Measurements from ENCODE around the gene MFN1.
A peak's percentile ranks its signal among the peaks of the same experiment; 100 is the strongest.

Gene MFN1

DNA sequence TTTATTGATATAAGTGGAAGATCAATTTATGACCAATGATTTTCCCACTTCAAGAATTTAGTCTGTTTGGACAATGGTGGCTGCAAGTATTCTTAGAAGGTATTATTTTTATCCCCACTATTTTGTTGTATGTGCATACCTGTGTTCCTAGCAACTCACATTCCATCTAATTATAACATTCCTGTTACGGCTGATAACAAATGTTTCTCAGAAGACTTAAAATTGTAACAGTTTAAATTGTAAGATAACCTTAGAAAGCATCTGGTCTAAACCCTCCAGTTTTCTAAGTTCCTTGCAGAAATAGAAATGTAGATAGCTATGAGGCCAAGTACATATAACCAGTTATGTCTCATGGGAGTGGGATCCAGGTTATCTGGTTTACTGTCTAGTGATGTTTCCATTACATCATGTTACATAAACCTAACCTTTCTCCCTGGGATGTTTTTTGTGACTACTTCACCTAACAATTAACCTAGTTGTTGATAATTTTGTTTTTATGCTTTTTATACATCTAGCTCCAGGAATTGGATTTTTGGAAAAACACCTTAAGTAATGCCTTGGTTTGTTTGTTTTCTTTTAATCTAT, 11.1 kb upstream of the MFN1 start:
- H3K4me3 ChIP-seq (ENCODE audit: low read depth, low read length), result no peak overlapping the region

DNA sequence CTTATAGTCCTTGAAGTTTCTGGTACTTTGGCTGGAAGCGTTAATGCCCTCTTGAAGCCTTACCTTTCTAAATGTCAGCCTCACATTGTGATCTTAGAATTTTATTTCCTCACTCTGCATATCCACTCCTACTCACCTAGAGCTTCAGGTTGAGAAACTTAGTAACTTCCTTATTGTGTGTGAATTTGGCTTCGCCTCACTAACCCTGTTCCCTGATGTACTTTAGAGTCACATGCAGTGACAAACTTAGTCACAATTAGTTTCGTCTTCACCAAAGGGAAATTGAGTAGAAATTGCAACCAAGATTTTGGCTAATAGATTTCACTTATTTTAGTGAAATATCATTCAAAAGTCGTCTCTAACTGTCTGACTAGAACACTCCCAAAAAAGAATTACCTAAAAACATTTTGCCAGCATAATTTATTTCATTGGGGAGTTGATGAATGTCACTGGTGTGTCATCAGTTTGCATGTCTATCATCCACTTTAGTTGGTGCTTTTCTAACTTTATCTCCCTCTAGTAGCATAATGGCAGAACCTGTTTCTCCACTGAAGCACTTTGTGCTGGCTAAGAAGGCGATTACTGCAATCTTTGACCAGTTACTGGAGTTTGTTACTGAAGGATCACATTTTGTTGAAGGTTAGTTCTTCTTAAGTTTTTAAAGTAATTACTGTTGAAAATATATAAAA, 960 bp downstream of the MFN1 start:
- peak overlapping the region; percentile 83 for H3K4me3 ChIP-seq (ENCODE audit: low read depth, low read length)

- H3K4me3 ChIP-seq (ENCODE audit: low read depth, low read length), result no peak overlapping the region
Measured at GRCh38 chr3:179355996-179356395, 8.5 kb downstream of the MFN1 start.

DNA sequence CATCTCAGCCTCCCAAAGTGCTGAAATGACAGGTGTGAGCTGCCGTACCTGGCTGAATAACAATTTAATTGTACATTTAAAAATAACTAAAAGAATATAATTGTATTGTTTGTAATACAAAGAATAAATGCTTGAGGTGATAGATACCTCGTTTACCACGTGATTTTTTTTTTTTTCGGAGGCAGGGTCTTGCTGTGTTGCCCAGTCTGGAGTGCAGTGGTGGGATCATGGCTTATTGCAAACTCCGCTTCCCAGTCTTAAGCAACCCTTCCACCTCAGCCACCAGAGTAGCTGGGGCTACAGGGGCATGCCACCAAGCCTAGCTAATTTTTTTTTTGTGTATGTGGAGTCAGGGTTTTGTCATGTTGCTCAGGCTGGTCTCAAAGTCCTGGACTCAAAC, 15.8 kb downstream of the MFN1 start:
- H3K4me3 ChIP-seq (ENCODE audit: low read depth, low read length), result no peak overlapping the region

- H3K4me3 ChIP-seq (ENCODE audit: low read depth, low read length), result no peak overlapping the region
Measured at GRCh38 chr3:179369621-179370020, 22.1 kb downstream of the MFN1 start.

- H3K4me3 ChIP-seq (ENCODE audit: low read depth, low read length), result no peak overlapping the region
Measured at GRCh38 chr3:179373938-179374337, 26.4 kb downstream of the MFN1 start.

DNA sequence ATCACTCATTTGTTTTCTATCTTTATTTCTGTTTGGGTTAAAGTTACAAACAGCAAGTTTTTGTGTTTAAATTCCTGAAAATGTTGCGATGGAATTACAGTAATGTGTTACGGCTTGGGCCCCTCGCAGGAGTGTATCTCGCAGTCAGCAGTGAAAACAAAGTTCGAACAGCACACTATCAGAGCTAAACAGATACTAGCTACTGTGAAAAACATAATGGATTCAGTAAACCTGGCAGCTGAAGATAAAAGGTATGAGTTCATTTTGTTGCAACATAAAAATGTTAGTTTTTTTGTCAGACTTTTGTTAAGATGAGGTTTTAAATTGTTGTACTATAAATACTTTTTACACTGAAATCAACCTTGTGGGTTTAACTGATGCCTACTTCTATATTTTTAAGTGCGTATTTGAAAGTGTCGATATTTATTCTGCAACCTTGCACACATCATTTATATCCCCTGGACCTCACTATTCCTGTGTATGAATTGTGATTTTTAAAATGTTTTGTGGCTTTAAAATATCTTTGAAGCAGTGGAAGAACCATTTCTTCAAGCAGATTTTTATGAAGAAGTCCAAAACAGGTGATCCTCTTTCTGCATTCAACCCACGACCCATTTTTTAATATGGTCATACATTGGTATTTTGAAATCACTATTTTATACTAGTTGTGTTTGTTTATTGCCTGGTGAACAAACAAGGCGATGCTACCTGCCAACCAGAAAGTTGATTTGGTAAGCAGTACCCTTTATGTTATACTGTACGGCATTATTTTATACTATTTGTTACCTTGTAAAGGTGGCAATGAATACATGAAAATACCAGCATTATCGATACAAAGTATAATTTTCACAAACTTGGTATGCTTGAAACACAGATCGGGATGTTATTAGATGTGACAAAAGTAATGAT, 27.8 kb downstream of the MFN1 start:
- H3K4me3 ChIP-seq (ENCODE audit: low read depth, low read length), result no peak overlapping the region

DNA sequence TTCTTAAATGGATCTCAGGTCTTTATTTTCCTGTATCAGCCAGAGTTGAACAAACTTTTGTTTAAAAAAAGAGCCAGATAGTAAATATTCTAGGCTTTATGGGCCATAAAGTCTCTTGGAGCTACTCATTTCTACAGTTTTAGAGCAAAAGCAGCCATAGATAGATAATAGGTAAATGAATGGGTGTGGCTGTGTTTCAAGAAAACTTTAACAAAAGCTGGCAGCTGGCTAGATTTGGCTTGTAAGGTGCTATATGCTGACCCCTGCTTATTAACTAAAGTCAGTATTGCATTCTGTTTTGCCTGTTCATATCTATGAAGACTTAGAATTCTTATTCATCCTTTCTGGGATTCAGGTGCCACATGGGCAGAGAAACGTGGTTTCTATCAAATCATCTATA, 29.0 kb downstream of the MFN1 start:
- no peak overlapping the region for H3K4me3 ChIP-seq (ENCODE audit: low read depth, low read length)

DNA sequence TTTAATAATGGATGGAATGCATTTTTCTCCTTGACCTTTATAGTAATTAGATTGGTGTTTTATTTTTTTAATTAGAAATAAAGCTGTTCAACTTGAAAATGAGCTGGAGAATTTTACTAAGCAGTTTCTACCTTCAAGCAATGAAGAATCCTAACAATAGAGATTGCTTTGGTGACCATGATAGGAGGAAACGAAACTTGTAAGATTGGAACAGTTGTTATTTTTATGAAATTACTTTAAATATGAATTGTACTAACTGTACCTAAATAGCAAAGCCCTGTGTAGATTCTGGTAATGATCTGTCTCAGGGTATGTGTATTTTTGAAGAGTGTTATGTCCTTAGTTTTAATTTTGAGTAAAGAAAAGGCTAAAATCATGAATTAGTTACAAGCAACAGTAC, 44.4 kb downstream of the MFN1 start:
- no peak overlapping the region for H3K4me3 ChIP-seq (ENCODE audit: low read depth, low read length)

GRCh38 chr3:179398574-179399231, 51.2 kb downstream of the MFN1 start:
- H3K4me3 ChIP-seq (ENCODE audit: low read depth, low read length), result no peak overlapping the region

- no peak overlapping the region for H3K4me3 ChIP-seq (ENCODE audit: low read depth, low read length)
Measured at GRCh38 chr3:179401561-179401960, 54.1 kb downstream of the MFN1 start.

DNA sequence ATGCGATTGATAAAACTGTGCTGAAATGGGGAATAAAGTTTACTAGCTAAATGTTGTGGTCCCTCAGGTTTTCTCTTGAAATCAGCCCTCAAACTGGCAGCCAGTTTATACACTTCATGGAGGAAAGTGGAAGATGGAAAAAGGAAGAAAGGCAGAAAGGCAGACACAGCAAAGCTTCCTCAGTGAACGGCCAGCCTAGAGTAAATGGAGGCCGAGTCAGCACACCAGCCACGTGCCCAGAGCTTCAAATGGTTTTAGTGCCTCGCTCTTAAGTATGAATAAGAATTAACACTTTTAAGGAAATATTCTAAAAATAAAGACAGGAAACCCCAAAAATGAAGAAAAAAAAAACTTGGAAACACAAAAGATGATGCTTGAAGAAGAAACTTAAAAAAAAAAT, 55.5 kb downstream of the MFN1 start:
- H3K4me3 ChIP-seq (ENCODE audit: low read depth, low read length), result no peak overlapping the region

DNA sequence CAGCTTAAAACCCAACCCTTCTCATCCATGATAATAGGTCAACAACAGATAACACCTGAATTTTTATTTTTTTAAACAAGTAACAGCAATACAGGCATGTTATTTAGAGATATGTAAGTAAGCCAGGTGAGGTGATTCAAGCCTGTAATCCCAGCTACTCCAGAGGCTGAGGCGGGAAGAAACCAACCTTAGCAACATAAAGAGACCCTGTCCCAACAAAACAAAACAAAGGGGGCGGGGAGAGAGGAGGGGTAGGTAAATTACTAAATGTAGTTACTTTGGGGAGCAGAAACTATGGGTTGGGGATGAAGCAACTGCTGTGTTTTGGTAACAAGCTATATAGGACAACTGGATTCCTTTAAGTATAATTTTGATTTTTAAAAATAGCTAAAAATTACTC, 56.8 kb downstream of the MFN1 start:
- no peak overlapping the region for H3K4me3 ChIP-seq (ENCODE audit: low read depth, low read length)

DNA sequence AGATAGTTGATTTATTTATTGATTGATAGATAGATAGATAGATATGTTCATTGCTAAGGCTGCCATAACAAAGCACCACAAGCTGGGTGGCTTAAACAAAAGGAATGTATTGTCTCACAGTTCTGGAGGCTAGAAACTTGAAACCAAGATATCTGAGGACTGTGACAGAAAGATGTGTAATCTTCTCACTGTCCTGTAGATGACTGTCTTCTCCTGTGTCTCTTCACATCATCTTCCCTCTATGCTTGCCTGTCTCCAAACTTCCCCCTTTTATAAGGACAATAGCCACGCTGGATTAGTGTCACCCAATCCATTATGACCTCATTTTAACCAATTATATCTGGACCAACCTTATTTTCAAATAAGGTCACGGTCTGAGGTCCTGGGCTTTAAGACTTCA, 62.8 kb downstream of the MFN1 start:
- no peak overlapping the region for H3K4me3 ChIP-seq (ENCODE audit: low read depth, low read length)

DNA sequence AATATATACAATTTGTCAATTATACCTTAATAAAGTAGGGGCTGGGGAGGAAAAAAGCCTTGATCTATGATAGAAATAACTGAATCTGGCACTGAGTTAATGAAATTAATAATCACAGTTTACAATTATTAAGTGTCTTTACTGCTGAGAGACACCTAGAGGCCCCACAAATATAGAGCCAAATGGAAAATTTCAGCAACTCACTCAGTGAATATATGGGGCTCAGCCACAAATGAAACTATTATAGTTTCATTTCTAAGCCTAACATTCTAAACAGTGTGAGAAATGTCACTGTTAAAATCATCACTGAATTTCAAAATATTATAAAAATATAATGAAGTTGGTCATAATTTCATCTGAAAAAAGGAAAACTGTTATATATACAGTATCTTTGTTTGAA, 63.5 kb downstream of the MFN1 start:
- no peak overlapping the region for H3K4me3 ChIP-seq (ENCODE audit: low read depth, low read length)

DNA sequence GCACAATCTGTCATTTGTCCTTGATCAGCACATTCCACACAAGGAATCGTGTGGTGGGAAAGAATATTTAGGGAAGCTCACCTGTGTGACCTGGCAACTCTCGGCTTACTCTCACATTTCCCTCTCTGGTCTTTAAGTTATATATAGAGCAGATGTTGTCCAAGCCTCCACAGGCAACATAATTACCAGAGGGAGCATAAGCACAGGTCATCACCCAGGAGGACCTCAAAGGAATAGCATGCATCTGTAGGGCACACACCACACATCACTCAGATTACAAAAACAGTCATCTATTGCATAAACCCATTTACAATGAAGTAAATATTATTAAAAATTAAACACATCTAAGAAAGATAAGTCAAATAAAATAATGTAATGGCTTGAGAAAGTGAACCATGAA, 67.3 kb downstream of the MFN1 start:
- no peak overlapping the region for H3K4me3 ChIP-seq (ENCODE audit: low read depth, low read length)

- H3K4me3 ChIP-seq (ENCODE audit: low read depth, low read length), result no peak overlapping the region
Measured at GRCh38 chr3:179415377-179415776, 67.9 kb downstream of the MFN1 start.

DNA sequence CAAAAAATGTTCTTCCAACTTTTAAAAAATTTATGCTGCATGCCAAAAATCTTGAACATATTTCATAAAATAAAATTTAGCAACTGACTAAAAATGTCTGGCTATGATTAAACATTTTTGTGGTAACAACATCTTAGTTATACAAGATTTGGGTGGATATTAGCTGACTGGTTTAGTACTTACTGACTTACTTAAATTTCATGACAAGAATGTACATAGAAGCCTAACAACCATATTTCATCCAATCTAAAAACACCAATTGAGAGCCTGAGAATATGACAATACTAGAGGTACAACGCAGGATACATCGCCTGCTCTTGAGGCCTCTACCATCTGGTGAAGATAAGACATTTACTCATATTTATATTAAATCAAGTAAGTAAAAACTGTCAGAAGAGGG, 69.2 kb downstream of the MFN1 start:
- H3K4me3 ChIP-seq (ENCODE audit: low read depth, low read length), result no peak overlapping the region

DNA sequence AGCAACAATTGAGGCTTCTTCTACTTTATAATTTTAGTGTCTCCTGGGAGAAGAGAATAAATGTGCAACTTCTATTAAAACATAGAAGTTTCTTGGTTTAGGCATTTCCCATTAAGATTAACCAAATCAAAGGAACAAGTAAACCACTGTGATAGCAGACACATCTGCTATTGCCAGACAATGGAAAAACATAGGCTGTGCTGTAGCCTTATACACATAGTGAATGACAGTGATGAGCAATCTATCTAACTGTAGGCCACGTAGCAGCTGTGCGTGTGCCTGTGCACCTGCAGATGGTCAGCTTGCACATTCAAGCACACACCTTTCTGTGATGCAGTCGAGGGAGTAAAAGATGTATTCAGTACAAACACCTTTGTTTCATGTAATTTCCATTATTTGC, 71.1 kb downstream of the MFN1 start:
- no peak overlapping the region for H3K4me3 ChIP-seq (ENCODE audit: low read depth, low read length)

GRCh38 chr3:179421500-179421899, 74.0 kb downstream of the MFN1 start:
- H3K4me3 ChIP-seq (ENCODE audit: low read depth, low read length), result no peak overlapping the region

DNA sequence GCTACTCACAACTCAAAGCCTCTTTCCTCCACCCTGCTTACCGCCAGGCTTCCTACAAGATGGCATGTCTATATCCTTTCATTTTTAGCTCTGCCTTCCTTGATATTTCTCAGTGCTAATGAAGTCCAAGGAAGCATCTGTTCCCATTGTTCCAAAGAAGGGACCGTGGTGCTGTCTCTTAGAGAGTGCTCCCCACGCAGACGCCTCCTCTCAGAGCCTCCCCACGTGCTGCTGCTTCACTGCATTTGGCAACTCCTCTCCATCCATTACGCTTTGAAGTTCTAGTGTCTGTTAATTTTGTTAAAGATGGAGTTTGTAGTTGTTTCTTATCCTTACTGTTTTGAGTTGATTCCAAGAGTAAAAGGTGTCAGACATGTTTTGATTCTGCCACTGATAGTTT, 77.6 kb downstream of the MFN1 start:
- H3K4me3 ChIP-seq (ENCODE audit: low read depth, low read length), result no peak overlapping the region

All from iPS-11a (cell line).